HG03139 (cell line): ENCODE data around the gene GPBAR1.

Source experiments
- ATAC-seq: cut with Tn5 transposase; IDR thresholded peaks from one replicate; pipeline ENCODE4 v1.9.1; 2021; ENCODE audit not compliant: unreplicated experiment

Gene GPBAR1

GRCh38 chr2:218244204-218244603, 16.6 kb upstream of the GPBAR1 start:
- ATAC-seq: no peak

GRCh38 chr2:218244665-218245064, 16.1 kb upstream of the GPBAR1 start:
- ATAC-seq: no peak

GRCh38 chr2:218245214-218245613, 15.6 kb upstream of the GPBAR1 start:
- no peak for ATAC-seq

GRCh38 chr2:218249691-218250090, 11.1 kb upstream of the GPBAR1 start:
- no peak for ATAC-seq

- ATAC-seq: no peak
Observed at GRCh38 chr2:218252509-218253231, 8.1 kb upstream of the GPBAR1 start.

GRCh38 chr2:218253232-218253625, 7.6 kb upstream of the GPBAR1 start:
- no peak for ATAC-seq

GRCh38 chr2:218255446-218255845, 5.4 kb upstream of the GPBAR1 start:
- no peak for ATAC-seq

GRCh38 chr2:218256612-218257350, 4.0 kb upstream of the GPBAR1 start:
- no peak for ATAC-seq

- ATAC-seq: peak; percentile 82
Observed at GRCh38 chr2:218257390-218257981, 3.3 kb upstream of the GPBAR1 start.

- ATAC-seq: no peak
Observed at GRCh38 chr2:218259099-218259961, 1.5 kb upstream of the GPBAR1 start.

- no peak for ATAC-seq
Observed at GRCh38 chr2:218260166-218260565, 649 bp upstream of the GPBAR1 start.

GRCh38 chr2:218261423-218262236, 815 bp downstream of the GPBAR1 start:
- ATAC-seq: no peak

- no peak for ATAC-seq
Observed at GRCh38 chr2:218262237-218262600, 1.4 kb downstream of the GPBAR1 start.

GRCh38 chr2:218262631-218263586, 2.1 kb downstream of the GPBAR1 start:
- ATAC-seq: no peak

- no peak for ATAC-seq
Observed at GRCh38 chr2:218263817-218264641, 3.2 kb downstream of the GPBAR1 start.

GRCh38 chr2:218264773-218265561, 4.2 kb downstream of the GPBAR1 start:
- ATAC-seq: no peak

GRCh38 chr2:218265626-218266025, 4.8 kb downstream of the GPBAR1 start:
- ATAC-seq: no peak
